Muscle layer of colon (tissue), 2 donors: ENCODE data around the gene SLC25A1.

Source experiments
- H3K27ac ChIP-seq: one replicate; pipeline ENCODE4 v1.7.0; 2013; ENCODE audit warnings: low read depth, mild to moderate bottlenecking, low read length, moderate library complexity
- H3K27me3 ChIP-seq, 2 donors: one replicate each; pipeline ENCODE4 v1.7.0; 2013; ENCODE audit warnings: low read length in 2 of 2, mild to moderate bottlenecking in 2 of 2; ENCODE audit not compliant: insufficient read depth in 2 of 2, control insufficient read depth in 1 of 2
- H3K36me3 ChIP-seq: one replicate; pipeline ENCODE4 v1.7.0; 2013; ENCODE audit warnings: mild to moderate bottlenecking, low read length; ENCODE audit not compliant: insufficient read depth
- H3K4me1 ChIP-seq: one replicate; pipeline ENCODE4 v1.7.0; 2013; ENCODE audit warnings: mild to moderate bottlenecking, low read length; ENCODE audit not compliant: insufficient read depth
- H3K4me3 ChIP-seq, 2 donors: one replicate each; pipeline ENCODE4 v1.7.0; 2013; ENCODE audit warnings: low read length in 2 of 2, low read depth in 1 of 2, mild to moderate bottlenecking in 1 of 2, moderate library complexity in 1 of 2
- H3K9ac ChIP-seq: one replicate; pipeline ENCODE4 v1.7.0; 2013; ENCODE audit warnings: low read length
- H3K9me3 ChIP-seq: one replicate; pipeline ENCODE4 v1.7.0; 2013; ENCODE audit warnings: mild to moderate bottlenecking, low read length
- donor health status: abdominal sarcoma.
- donor health status: Adenocarcinoma of cecum.

SLC25A1 gene

DNA sequence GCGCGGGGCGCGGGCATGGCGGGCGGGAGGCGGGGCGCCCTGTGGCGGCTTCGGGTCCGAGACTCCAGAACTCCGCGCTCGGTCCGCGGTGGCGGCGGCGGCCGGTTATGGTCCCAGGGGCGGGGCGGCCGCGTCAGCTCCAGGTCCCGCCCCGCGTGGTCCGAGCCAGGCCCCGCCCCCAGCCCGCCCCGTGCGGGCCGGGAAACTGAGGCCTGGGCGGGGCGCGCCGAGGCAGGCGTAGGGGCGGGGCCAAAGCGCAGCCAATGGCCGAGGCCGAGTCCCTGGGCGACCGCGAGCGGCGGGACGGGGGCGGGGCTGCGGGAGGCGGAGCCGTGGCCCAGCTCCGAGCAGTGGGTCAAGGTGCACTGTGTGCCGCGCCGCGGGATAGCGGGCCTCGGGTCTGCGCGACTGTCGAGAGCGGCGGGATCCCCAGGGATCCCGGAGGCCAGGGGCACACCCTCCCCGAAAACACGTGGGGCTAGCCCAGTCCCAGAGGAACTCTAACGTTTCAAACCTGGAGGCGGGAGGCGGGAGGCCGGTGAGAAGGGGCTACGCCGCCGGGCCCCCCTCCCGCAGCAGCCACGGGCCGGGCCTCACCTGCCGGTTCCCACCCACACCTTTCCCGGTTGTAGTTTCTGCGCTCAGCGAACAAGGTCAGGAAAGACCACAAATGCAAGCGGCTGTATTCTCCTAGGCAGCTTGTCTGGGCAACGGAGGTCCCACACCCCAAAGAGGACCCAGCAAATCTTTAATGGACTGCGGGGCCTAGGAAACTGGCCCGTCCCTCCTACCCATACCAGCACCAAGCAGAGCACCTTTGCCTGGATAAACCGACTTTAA lies at the start of gene SLC25A1:
Gene SLC25A1 (minus strand): TSS at position 80 of the 840 bp plus-strand sequence. CDS start 63 bp downstream, at position 17.
- Histone ChIP-seq H3K36me3 (no peaks in the 10 kb centered on the region), H3K27me3 (no peaks in the 10 kb centered on the region), H3K27ac (peak within 1 kb of the TSS; percentile 62), H3K9me3 (no peaks in the 10 kb centered on the region), H3K4me3 (peak within 1 kb of the TSS; percentile 66 to 74), H3K9ac (peak within 1 kb of the TSS; percentile 38), H3K4me1 (peaks cover 24% of the 10 kb centered on the region)

DNA sequence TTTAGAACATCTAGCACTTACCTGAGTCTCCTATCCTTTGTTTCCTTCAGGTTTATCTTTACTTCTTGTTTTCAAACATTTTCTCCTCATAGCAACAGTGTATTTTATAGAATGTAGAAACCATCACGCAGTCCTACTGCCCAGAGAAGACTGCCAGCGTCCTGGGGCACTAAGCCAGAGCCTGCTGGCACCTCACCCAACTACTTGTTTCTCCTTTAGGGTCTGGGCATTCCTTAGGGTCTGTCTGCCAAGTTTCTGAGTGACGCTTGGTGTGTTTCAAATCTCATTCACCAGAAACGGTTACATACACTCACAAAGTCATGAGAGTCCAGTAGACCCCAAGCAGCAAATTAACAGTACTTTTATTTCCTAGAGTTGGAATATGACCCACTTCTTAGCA lies 49.6 kb upstream of the SLC25A1 start:
- Histone ChIP-seq H3K4me1 (no peaks in the 10 kb centered on the region), H3K9me3 (no peaks in the 10 kb centered on the region), H3K9ac (no peak overlapping the region), H3K36me3 (peaks cover 11% of the 10 kb centered on the region), H3K27me3 (no peaks in the 10 kb centered on the region), H3K27ac (no peak overlapping the region), H3K4me3 (no peak overlapping the region)

- no peaks in the 10 kb centered on the region for H3K4me1 ChIP-seq
- H3K4me3 ChIP-seq = no peak overlapping the region
- H3K36me3 ChIP-seq = peaks cover 15% of the 10 kb centered on the region
- no peak overlapping the region for H3K9ac ChIP-seq
- H3K27ac ChIP-seq = no peak overlapping the region
- H3K27me3 ChIP-seq = no peaks in the 10 kb centered on the region
- H3K9me3 ChIP-seq = no peaks in the 10 kb centered on the region
Measured at GRCh38 chr22:19226428-19226827, 47.9 kb upstream of the SLC25A1 start.

DNA sequence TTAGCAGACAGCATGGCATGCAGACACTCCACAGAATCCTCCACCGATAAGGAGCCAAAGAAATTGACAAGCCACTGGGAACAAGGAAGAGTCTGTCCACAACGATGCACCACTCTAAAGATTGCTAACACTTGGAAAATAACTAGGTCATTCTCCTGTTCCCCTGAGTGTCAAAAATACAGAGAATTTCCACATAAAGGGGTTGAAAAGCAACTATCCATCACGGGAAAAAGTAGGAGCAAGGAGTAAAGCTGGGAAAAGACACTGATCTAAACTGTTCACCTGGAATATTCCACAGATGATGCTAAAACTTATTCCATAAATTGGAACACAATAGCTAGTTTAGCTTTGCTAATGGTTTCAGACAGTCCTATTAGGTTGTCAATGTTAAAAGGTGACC lies 47.0 kb upstream of the SLC25A1 start:
- Histone ChIP-seq H3K27me3 (no peaks in the 10 kb centered on the region), H3K27ac (no peak overlapping the region), H3K4me1 (no peaks in the 10 kb centered on the region), H3K36me3 (peaks cover 15% of the 10 kb centered on the region), H3K9ac (no peak overlapping the region), H3K4me3 (no peak overlapping the region), H3K9me3 (no peaks in the 10 kb centered on the region)

DNA sequence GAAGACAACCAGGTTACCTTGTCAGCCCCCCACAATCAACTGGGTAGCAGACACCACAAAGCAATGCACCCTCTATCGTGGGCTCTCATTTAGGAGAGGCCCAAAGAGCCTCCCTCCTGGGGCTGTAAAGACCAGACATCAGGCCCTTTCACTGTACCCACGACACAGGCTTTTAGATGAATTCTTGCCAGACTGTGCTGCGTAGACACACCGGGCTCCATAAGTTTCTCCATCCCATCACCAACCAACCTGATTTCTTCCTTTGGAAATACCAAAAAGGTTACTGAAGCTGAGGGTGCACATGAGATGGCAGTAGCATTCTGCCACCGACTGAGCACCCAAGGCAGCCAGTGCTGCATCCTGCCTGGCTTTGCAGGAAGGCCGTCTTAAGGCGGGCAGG lies 46.4 kb upstream of the SLC25A1 start:
- peaks cover 15% of the 10 kb centered on the region for H3K36me3 ChIP-seq
- H3K9me3 ChIP-seq = no peaks in the 10 kb centered on the region
- H3K9ac ChIP-seq = no peak overlapping the region
- no peaks in the 10 kb centered on the region for H3K4me1 ChIP-seq
- H3K4me3 ChIP-seq = no peak overlapping the region
- H3K27me3 ChIP-seq = no peaks in the 10 kb centered on the region
- H3K27ac ChIP-seq = no peak overlapping the region

GRCh38 chr22:19224557-19224956 lies 46.0 kb upstream of the SLC25A1 start:
- Histone ChIP-seq H3K9ac (no peak overlapping the region), H3K9me3 (no peaks in the 10 kb centered on the region), H3K27me3 (no peaks in the 10 kb centered on the region), H3K27ac (no peak overlapping the region), H3K36me3 (peaks cover 15% of the 10 kb centered on the region), H3K4me3 (no peak overlapping the region), H3K4me1 (no peaks in the 10 kb centered on the region)

- Histone ChIP-seq H3K9ac (no peak overlapping the region), H3K4me3 (no peak overlapping the region), H3K36me3 (peaks cover 15% of the 10 kb centered on the region), H3K4me1 (no peaks in the 10 kb centered on the region), H3K27me3 (no peaks in the 10 kb centered on the region), H3K27ac (no peak overlapping the region), H3K9me3 (no peaks in the 10 kb centered on the region)
Measured at GRCh38 chr22:19223617-19224016, 45.1 kb upstream of the SLC25A1 start.

DNA sequence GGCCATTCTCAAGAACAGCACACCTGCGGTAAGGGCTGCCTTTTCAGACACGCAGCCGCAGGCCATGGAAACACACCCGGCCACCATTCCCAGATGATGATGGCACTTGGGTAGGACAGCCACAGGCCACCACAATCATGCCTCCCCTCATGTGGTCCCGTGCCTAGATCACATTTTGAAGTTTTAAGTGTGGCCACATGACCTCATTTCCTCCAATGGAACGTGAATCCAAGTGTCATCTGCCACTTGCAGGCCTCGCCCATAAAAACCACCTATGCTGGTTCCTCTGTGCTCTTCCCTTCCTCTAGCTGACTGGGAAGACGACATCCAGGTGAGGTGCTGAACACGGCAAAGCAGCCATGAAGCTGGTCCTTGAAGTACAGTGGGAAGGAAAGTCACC lies 44.6 kb upstream of the SLC25A1 start:
- peaks cover 15% of the 10 kb centered on the region for H3K36me3 ChIP-seq

DNA sequence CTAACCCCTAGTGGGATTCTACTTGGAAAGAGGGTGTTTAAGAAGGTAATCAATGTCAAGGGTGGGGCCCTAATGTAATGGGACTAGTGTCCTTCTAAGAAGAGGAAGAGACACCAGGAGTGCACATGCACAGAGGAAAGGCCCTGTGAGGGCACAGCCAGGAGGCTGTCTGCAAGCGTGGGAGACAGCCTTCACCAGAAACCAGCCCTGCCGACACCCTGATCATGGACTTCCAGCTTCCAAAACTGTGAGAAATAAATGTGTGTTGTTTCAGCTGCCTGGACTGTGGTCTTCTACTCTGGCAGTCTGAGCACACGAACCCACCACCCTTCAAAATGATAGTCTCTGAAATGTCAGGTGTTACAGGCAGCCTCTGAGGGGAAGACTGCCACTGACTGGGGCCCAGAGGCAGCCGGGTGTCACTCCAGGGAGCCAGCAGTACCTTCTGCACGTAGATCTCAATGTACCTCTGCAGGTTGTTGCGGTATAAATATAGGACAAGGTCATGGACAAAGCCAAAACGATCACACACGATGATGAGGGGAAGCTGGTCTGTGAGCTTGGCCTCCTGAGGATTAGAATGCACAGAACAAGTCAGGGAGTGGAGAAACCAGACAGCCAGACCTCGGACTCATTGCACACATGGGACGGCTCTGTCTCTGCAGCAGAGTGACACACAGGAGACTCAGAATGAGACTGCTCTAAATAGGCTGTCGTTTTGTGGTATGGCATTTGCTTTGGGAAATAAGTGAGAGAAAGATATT lies 43.9 kb upstream of the SLC25A1 start:
- H3K9me3 ChIP-seq = no peaks in the 10 kb centered on the region
- no peak overlapping the region for H3K4me3 ChIP-seq
- H3K27ac ChIP-seq = no peak overlapping the region
- H3K9ac ChIP-seq = no peak overlapping the region
- no peaks in the 10 kb centered on the region for H3K27me3 ChIP-seq
- H3K36me3 ChIP-seq = peaks cover 15% of the 10 kb centered on the region
- no peaks in the 10 kb centered on the region for H3K4me1 ChIP-seq

More for the DNA sequence above, 44.6 kb upstream of the SLC25A1 start:
- Histone ChIP-seq H3K27ac (no peak overlapping the region), H3K4me1 (no peaks in the 10 kb centered on the region), H3K9me3 (no peaks in the 10 kb centered on the region), H3K27me3 (no peaks in the 10 kb centered on the region), H3K4me3 (no peak overlapping the region), H3K9ac (no peak overlapping the region)

DNA sequence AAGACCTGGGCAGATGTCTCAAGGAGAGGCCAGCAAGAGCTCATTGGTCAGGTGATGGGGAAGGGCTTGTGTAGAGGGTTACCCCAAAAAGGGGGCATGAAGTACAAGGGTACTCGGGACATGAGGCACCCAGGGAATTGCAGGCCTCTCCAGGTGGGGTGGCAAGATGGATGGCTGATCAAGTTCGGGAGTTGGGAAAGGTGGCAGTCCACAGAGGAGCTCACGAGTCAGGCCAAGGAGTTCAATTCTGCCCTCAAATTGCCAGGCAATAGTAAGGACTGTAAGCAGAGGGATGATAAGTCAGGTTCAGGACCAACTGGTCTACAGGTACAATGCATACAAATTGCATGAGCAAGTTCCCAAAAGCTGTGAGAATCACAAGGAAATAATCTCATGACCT lies 42.3 kb upstream of the SLC25A1 start:
- H3K4me3 ChIP-seq = no peak overlapping the region
- no peaks in the 10 kb centered on the region for H3K4me1 ChIP-seq
- H3K9ac ChIP-seq = no peak overlapping the region
- peaks cover 15% of the 10 kb centered on the region for H3K36me3 ChIP-seq
- H3K27ac ChIP-seq = no peak overlapping the region
- no peaks in the 10 kb centered on the region for H3K27me3 ChIP-seq
- H3K9me3 ChIP-seq = no peaks in the 10 kb centered on the region

DNA sequence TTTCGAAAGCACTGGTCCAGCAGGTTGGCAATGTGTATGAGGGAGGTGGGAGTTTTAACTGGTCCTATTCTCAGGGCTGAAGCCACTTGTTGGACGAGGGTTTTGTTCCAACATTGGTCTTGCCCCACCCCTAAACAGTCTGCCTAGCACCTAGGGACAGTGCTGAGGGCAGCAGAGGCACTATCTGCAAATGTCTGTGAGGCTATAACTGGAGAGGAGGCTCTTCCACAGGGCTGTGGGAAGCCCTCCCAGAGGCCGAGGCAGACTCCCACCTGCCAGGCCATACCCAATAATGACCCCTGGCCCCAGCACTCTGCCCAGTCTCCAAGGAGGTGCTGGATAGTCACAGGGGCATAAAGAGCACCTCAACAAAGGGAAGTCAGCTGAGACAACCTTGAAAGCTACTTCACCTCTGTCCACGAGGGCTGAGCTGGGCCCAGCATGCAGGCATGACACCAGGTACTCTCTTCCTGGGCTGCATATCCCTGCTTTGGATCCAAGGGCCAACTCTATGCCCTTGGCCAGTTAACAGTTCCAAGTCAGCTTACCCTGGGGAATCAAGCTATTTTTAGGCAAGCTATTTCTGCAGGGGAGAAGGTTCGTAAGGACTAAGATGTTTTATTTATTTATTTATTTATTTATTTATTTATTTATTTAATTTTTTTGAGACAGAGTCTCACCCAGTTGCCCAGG lies 40.2 kb upstream of the SLC25A1 start:
- Histone ChIP-seq H3K36me3 (peaks cover 15% of the 10 kb centered on the region), H3K27ac (no peak overlapping the region)

More for the DNA sequence above, 40.2 kb upstream of the SLC25A1 start:
- Histone ChIP-seq H3K27me3 (no peaks in the 10 kb centered on the region), H3K9me3 (no peaks in the 10 kb centered on the region), H3K4me1 (no peaks in the 10 kb centered on the region), H3K4me3 (no peak overlapping the region), H3K9ac (no peak overlapping the region)
